HepG2 (cell line): Measurements from ENCODE around the gene NFATC3. TPM values are rescaled to one million over a fixed set of nuclear protein-coding genes. Genes with fewer than 3 reads are reported as not detected.

Experiments used
- CBX5 ChIP-seq: sonication (generic); formaldehyde crosslinking; IDR thresholded peaks from 2 replicates; pipeline ENCODE4 v1.4.0; 2020; ENCODE audit warnings: missing genetic modification reagents, borderline replicate concordance
- ELF3 ChIP-seq: IDR thresholded peaks from 2 replicates; pipeline ENCODE4 v1.6.1; 2016; ENCODE audit warnings: missing genetic modification reagents, missing compliant biosample characterization
- KLF6 ChIP-seq: IDR thresholded peaks from 2 replicates; pipeline ENCODE4 v1.8.0; 2016; ENCODE audit warnings: missing biosample characterization, missing genetic modification reagents
- NFIC ChIP-seq: IDR thresholded peaks from 2 replicates; pipeline ENCODE4 v1.6.1; 2012; ENCODE audit warnings: mild to moderate bottlenecking, low read length, inconsistent platforms
- POLR2A ChIP-seq, 2 experiments: IDR thresholded peaks; 2 replicates each; pipeline ENCODE4 v1.6.1; 2011; ENCODE audit warnings: low read depth in 2 of 2, low read length in 2 of 2, mild to moderate bottlenecking in 1 of 2, moderate library complexity in 1 of 2; ENCODE audit not compliant: insufficient read depth in 1 of 2
- RFX1 ChIP-seq: fragments of 450-650 bp; IDR thresholded peaks from 2 replicates; pipeline ENCODE4 v1.6.1; 2017
- SKI ChIP-seq: fragments of 450-650 bp; IDR thresholded peaks from one replicate; pipeline ENCODE4 v1.6.1; 2018; ENCODE audit warnings: mild to moderate bottlenecking; ENCODE audit not compliant: partially characterized antibody
- SOX5 ChIP-seq: IDR thresholded peaks from 2 replicates; pipeline ENCODE4 v1.6.1; 2016; ENCODE audit warnings: borderline replicate concordance
- SRF ChIP-seq: IDR thresholded peaks from 2 replicates; pipeline ENCODE4 v1.6.1; 2011; ENCODE audit warnings: mild to moderate bottlenecking, low read depth, low read length, moderate library complexity
- SSRP1 ChIP-seq: IDR thresholded peaks from 2 replicates; pipeline ENCODE4 v1.6.1; 2016; ENCODE audit warnings: control low read depth
- TGIF2 ChIP-seq: IDR thresholded peaks from 2 replicates; pipeline ENCODE4 v1.6.1; 2016; ENCODE audit warnings: control low read depth, missing compliant biosample characterization
- ZFP82 ChIP-seq: sonication (generic); formaldehyde crosslinking; IDR thresholded peaks from 2 replicates; pipeline ENCODE4 v1.5.1; 2020; ENCODE audit warnings: mild to moderate bottlenecking, missing genetic modification reagents, borderline replicate concordance
- ZNF235 ChIP-seq: sonication (generic); formaldehyde crosslinking; IDR thresholded peaks from 2 replicates; pipeline ENCODE4 v1.8.1; 2023; ENCODE audit warnings: mild to moderate bottlenecking, missing genetic modification reagents, borderline replicate concordance
- ZNF24 ChIP-seq: fragments of 450-650 bp; IDR thresholded peaks from 2 replicates; pipeline ENCODE4 v1.6.1; 2017; ENCODE audit warnings: antibody characterized with exemption, mild to moderate bottlenecking
- ZNF335 ChIP-seq: sonication (generic); formaldehyde crosslinking; IDR thresholded peaks from 2 replicates; pipeline ENCODE4 v1.4.0; 2020; ENCODE audit warnings: missing genetic modification reagents
- ZNF570 ChIP-seq: sonication (generic); formaldehyde crosslinking; IDR thresholded peaks from 2 replicates; pipeline ENCODE4 v1.4.0; 2020; ENCODE audit warnings: mild to moderate bottlenecking, missing genetic modification reagents, borderline replicate concordance
- ZNF670 ChIP-seq: sonication (generic); formaldehyde crosslinking; IDR thresholded peaks from 2 replicates; pipeline ENCODE4 v1.8.0; 2022; ENCODE audit warnings: mild to moderate bottlenecking, missing genetic modification reagents, borderline replicate concordance
- polyA plus RNA-seq, 8 experiments: library from polyadenylated mRNA; depleted of rRNA in 3 of 8; stranded (reverse) in 7 of 8; unstranded in 1 of 8; fragments of >200 nt; fragmentation: Illumina TruSeq in 4 of 8; extraction: Trizol in 4 of 8; gene quantifications; 2 replicates each; pipeline versions ENCODE4 v1.2.1 to v1.2.3, GENCODE V29; 2011 to 2016; ENCODE audit warnings: low read depth in 4 of 8, missing spikeins in 1 of 8, mixed read lengths in 1 of 8; ENCODE audit not compliant: insufficient read depth in 1 of 8
- total RNA-seq, 5 experiments: library from RNA; depleted of rRNA; stranded (reverse); fragments of >200 nt; fragmentation: Illumina TruSeq; extraction: Trizol; gene quantifications; 2 replicates each; pipeline ENCODE4 v1.2.3, GENCODE V29; 2016; ENCODE audit warnings: low read depth in 1 of 5
- TF ChIP-seq, protein P1 (sequence below): sonication (generic); formaldehyde crosslinking; IDR thresholded peaks from 2 replicates; pipeline ENCODE4 v1.4.0; 2020; ENCODE audit warnings: mild to moderate bottlenecking, missing genetic modification reagents
- TF ChIP-seq, protein P2 (sequence below): sonication (generic); formaldehyde crosslinking; IDR thresholded peaks from 2 replicates; pipeline ENCODE4 v1.4.0; 2020; ENCODE audit warnings: missing genetic modification reagents
- TF ChIP-seq, protein P3 (sequence below): sonication (generic); formaldehyde crosslinking; IDR thresholded peaks from 2 replicates; pipeline ENCODE4 v1.8.0; 2022; ENCODE audit warnings: mild to moderate bottlenecking, missing genetic modification reagents, moderate library complexity

NFATC3 gene
- total and polyA plus RNA-seq, 2 of the 13 experiments (the other 11 are each of a cell fraction or from before 2014, with no cell fraction given): 52.6 to 62.7 TPM

DNA sequence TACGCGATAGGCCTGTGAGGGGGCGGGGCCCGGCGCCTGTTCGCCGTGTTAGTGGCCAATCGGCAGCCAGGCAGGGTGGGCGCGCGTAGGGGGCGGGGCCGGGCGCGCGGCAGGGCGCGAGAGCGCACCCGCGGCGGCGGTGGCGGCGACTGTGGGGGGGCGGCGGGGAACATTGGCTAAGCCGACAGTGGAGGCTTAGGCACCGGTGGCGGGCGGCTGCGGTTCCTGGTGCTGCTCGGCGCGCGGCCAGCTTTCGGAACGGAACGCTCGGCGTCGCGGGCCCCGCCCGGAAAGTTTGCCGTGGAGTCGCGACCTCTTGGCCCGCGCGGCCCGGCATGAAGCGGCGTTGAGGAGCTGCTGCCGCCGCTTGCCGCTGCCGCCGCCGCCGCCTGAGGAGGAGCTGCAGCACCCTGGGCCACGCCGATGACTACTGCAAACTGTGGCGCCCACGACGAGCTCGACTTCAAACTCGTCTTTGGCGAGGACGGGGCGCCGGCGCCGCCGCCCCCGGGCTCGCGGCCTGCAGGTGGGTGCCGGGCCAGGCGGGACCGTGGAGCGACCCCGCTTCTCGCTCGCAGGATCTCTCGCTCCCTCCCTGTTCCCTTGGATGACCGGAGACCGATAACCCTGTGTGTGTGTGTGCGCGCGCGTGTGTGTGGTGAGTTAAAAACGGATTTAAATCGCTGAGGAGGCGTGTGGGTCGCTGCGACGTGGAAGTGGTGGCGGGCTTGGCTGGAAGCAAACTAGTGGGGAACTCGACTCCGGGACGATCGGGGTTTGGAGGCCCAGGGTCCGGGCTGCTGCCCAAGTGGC, at the start of gene NFATC3 (continued):
- TF ChIP-seq ZNF335 (CRISPR knock-in tag): no peak
- TF ChIP-seq CBX5: no peak
- peak; percentile 18; the same call in 1 of the 2 replicates for TF ChIP-seq TGIF2
- no peak for TF ChIP-seq ZNF570 (CRISPR knock-in tag)
- TF ChIP-seq, protein P1, sequence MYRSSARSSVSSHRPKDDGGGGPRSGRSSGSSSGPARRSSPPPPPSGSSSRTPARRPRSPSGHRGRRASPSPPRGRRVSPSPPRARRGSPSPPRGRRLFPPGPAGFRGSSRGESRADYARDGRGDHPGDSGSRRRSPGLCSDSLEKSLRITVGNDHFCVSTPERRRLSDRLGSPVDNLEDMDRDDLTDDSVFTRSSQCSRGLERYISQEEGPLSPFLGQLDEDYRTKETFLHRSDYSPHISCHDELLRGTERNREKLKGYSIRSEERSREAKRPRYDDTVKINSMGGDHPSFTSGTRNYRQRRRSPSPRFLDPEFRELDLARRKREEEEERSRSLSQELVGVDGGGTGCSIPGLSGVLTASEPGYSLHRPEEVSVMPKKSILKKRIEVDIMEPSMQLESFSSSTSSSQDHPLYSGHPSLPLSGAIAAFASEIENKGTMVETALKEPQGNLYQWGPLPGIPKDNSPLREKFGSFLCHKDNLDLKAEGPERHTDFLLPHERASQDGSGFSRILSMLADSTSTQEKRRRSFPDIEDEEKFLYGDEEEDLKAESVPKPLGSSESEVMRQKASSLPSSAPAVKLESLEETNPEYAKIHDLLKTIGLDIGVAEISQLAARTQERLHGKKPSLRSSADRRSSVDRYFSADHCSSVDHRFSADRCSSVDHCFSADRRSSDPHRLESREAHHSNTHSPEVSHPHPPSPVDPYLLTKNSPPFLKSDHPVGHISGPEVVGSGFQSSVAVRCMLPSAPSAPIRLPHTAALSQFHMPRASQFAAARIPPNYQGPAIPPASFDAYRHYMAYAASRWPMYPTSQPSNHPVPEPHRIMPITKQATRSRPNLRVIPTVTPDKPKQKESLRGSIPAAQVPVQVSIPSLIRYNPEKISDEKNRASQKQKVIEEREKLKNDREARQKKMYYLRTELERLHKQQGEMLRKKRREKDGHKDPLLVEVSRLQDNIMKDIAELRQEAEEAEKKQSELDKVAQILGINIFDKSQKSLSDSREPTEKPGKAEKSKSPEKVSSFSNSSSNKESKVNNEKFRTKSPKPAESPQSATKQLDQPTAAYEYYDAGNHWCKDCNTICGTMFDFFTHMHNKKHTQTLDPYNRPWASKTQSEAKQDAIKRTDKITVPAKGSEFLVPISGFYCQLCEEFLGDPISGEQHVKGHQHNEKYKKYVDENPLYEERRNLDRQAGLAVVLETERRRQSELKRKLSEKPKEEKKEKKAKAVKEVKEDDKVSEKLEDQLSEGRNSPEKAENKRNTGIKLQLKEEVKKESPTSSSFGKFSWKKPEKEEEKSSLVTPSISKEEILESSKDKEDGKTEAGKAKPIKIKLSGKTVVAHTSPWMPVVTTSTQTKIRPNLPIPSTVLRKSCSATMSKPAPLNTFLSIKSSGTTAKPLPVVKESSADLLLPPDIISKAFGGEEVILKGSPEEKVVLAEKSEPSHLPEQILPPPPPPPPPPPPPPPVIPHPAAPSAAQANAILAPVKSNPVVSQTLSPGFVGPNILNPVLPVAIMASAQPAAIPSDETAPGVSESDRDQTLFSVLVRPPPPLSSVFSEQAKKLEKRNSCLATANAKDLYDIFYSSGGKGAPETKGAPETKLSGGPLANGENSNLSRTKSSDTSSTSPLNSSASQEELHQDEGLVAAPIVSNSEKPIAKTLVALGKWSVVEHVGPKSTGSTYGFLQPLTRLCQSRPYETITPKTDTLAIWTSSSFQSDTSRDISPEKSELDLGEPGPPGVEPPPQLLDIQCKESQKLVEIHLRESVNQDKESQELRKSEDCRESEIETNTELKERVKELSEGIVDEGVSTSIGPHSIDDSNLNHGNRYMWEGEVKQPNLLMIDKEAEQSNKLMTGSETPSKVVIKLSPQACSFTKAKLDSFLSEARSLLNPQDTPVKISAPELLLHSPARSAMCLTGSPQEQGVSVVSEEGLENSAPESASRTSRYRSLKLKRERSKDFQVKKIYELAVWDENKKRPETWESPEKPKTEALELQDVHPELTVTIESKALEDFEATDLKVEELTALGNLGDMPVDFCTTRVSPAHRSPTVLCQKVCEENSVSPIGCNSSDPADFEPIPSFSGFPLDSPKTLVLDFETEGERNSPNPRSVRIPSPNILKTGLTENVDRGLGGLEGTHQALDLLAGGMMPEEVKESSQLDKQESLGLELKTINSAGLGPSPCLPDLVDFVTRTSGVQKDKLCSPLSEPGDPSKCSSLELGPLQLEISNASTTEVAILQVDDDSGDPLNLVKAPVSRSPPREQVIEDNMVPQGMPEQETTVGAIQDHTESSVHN (CRISPR knock-in tag): no peak
- TF ChIP-seq ZFP82 (CRISPR knock-in tag): no peak
- no peak for TF ChIP-seq ZNF235 (CRISPR knock-in tag)
- peak in 1 of 2 experiments; percentile 61; a peak in 2 of 4 replicates for TF ChIP-seq POLR2A (IDR thresholded peaks at IDR 0.05; ENCODE audit: insufficient read depth in 1 of 2, low read depth in 2 of 2, low read length in 2 of 2)
- TF ChIP-seq SRF: no peak
- TF ChIP-seq KLF6 (CRISPR knock-in tag): 0 out of 2 replicates have a peak, but pooled peaks have one; percentile 13
- TF ChIP-seq SOX5 (CRISPR knock-in tag): no peak
- TF ChIP-seq RFX1: no peak
- no peak for TF ChIP-seq SSRP1
- TF ChIP-seq, protein P2, sequence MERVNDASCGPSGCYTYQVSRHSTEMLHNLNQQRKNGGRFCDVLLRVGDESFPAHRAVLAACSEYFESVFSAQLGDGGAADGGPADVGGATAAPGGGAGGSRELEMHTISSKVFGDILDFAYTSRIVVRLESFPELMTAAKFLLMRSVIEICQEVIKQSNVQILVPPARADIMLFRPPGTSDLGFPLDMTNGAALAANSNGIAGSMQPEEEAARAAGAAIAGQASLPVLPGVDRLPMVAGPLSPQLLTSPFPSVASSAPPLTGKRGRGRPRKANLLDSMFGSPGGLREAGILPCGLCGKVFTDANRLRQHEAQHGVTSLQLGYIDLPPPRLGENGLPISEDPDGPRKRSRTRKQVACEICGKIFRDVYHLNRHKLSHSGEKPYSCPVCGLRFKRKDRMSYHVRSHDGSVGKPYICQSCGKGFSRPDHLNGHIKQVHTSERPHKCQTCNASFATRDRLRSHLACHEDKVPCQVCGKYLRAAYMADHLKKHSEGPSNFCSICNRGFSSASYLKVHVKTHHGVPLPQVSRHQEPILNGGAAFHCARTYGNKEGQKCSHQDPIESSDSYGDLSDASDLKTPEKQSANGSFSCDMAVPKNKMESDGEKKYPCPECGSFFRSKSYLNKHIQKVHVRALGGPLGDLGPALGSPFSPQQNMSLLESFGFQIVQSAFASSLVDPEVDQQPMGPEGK (CRISPR knock-in tag): peak; percentile 34; the same call in 1 of the 2 replicates
- TF ChIP-seq SKI: peak; percentile 50
- peak; percentile 17; the same call in 1 of the 2 replicates for TF ChIP-seq ELF3
- TF ChIP-seq, protein P3, sequence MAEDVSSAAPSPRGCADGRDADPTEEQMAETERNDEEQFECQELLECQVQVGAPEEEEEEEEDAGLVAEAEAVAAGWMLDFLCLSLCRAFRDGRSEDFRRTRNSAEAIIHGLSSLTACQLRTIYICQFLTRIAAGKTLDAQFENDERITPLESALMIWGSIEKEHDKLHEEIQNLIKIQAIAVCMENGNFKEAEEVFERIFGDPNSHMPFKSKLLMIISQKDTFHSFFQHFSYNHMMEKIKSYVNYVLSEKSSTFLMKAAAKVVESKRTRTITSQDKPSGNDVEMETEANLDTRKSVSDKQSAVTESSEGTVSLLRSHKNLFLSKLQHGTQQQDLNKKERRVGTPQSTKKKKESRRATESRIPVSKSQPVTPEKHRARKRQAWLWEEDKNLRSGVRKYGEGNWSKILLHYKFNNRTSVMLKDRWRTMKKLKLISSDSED (CRISPR knock-in tag): no peak
- no peak for TF ChIP-seq ZNF670
- TF ChIP-seq ZNF24: no peak
- no peak for TF ChIP-seq NFIC
